Colonic mucosa (tissue), 4 donors: ENCODE data around the gene IL1RL2. TPM values are rescaled to one million over a fixed set of nuclear protein-coding genes. Genes with fewer than 3 reads are reported as not detected.

Source experiments
- DNase-seq: peaks from one replicate; pipeline ENCODE4 v3.0.0-alpha.2; 2020
- H3K27ac ChIP-seq: fragments of 200-600 bp; one replicate; pipeline ENCODE4 v1.8.0; 2021
- H3K27me3 ChIP-seq: fragments of 200-600 bp; one replicate; pipeline ENCODE4 v1.8.0; 2021
- H3K36me3 ChIP-seq: fragments of 200-600 bp; one replicate; pipeline ENCODE4 v1.8.0; 2021
- H3K4me1 ChIP-seq: fragments of 200-600 bp; one replicate; pipeline ENCODE4 v1.8.0; 2021; ENCODE audit warnings: mild to moderate bottlenecking
- H3K4me3 ChIP-seq: fragments of 200-600 bp; one replicate; pipeline ENCODE4 v1.8.0; 2021
- H3K9ac ChIP-seq, 2 donors: one replicate each; pipeline ENCODE4 v1.7.0; 2013; ENCODE audit warnings: control low read depth in 2 of 2, low read depth in 2 of 2, low read length in 2 of 2
- H3K9me3 ChIP-seq: fragments of 200-600 bp; one replicate; pipeline ENCODE4 v1.8.0; 2021
- CTCF ChIP-seq: fragments of 200-600 bp; IDR thresholded peaks from one replicate; pipeline ENCODE4 v1.8.0; 2022; ENCODE audit warnings: antibody characterized with exemption, mild to moderate bottlenecking
- intact Hi-C: fragments of 100-400 bp; cut with DNase I; formaldehyde crosslinking; loops from one replicate; pipeline ENCODE4 v1.14.1; 2022
- total RNA-seq, 2 donors: library from RNA; stranded (reverse); fragmentation: NEBNext Ultra II Directional in 1 of 2; extraction: Animal tissue kit (Norgen Biotek cat#: 25700) in 1 of 2; gene quantifications; one replicate each; pipeline ENCODE4 v1.2.1, GENCODE V29; 2021
- donor health status: healthy.
- donor health status: DM: no; HTN: no; CAD: no.
- donor health status: DM: no; HTN: no; CAD: no.

Gene IL1RL2
- total RNA-seq, 2 donors from 2014 or later: 1.9 to 2.8 TPM

- Histone ChIP-seq H3K9ac (no peak overlapping the region), H3K27ac (no peak overlapping the region), H3K27me3 (no peaks in the 10 kb centered on the region), H3K9me3 (no peaks in the 10 kb centered on the region), H3K4me3 (no peak overlapping the region), H3K36me3 (no peaks in the 10 kb centered on the region), H3K4me1 (no peaks in the 10 kb centered on the region)
- intact Hi-C loops: no loop called here
- TF ChIP-seq CTCF: no peak
- DNase-seq: peak; percentile 22
Observed at GRCh38 chr2:102190430-102191107, 3.7 kb downstream of the IL1RL2 start.

GRCh38 chr2:102191501-102191900 is 4.7 kb downstream of the IL1RL2 start:
- intact Hi-C loops: no loop called here
- TF ChIP-seq CTCF: no peak
- no peak for DNase-seq
- no peak overlapping the region for H3K27ac ChIP-seq
- H3K27me3 ChIP-seq: no peaks in the 10 kb centered on the region
- H3K36me3 ChIP-seq: no peaks in the 10 kb centered on the region
- no peaks in the 10 kb centered on the region for H3K4me1 ChIP-seq
- no peaks in the 10 kb centered on the region for H3K9me3 ChIP-seq
- H3K9ac ChIP-seq: no peak overlapping the region
- no peak overlapping the region for H3K4me3 ChIP-seq

- Histone ChIP-seq H3K36me3 (no peaks in the 10 kb centered on the region), H3K27me3 (no peaks in the 10 kb centered on the region), H3K4me1 (no peaks in the 10 kb centered on the region), H3K9me3 (no peaks in the 10 kb centered on the region), H3K27ac (no peak overlapping the region), H3K4me3 (no peak overlapping the region), H3K9ac (no peak overlapping the region)
- DNase-seq: no peak
- intact Hi-C loops: no loop called here
- TF ChIP-seq CTCF: no peak
Observed at GRCh38 chr2:102193074-102193473, 6.3 kb downstream of the IL1RL2 start.

- intact Hi-C loops: no loop called here
Observed at GRCh38 chr2:102194609-102195268, 7.9 kb downstream of the IL1RL2 start.

More at GRCh38 chr2:102194609-102195268, 7.9 kb downstream of the IL1RL2 start:
- no peak for TF ChIP-seq CTCF
- no peak overlapping the region for H3K27ac ChIP-seq
- H3K9ac ChIP-seq: no peak overlapping the region
- no peaks in the 10 kb centered on the region for H3K27me3 ChIP-seq
- no peaks in the 10 kb centered on the region for H3K36me3 ChIP-seq
- H3K9me3 ChIP-seq: no peaks in the 10 kb centered on the region
- no peak overlapping the region for H3K4me3 ChIP-seq
- DNase-seq: no peak
- no peaks in the 10 kb centered on the region for H3K4me1 ChIP-seq
